ENCODE measurements around the gene GXYLT2. TPM values are rescaled to one million over a fixed set of nuclear protein-coding genes. Genes with fewer than 3 reads are reported as not detected.

GXYLT2 gene
- total RNA-seq, 4 donors from 2014 or later, result 0.72 to 6.8 (median 2.3) TPM

GRCh38 chr3:72977060-72977808 lies 89.4 kb downstream of the GXYLT2 start:
- intact Hi-C loops (cut with DNase I; ENCODE audit: low total_unique reads), result no loop called here
- DNase-seq (ENCODE audit: low spot score in 2 of 2), result no peak
- 81% methylated on average over 5 of the region's 5 CpGs for WGBS, 2 donors
- H3K4me3 ChIP-seq (ENCODE audit: low read depth, poor library complexity, severe bottlenecking), result no peak overlapping the region
- TF ChIP-seq CTCF (IDR thresholded peaks at IDR 0.05) (no peak), POLR2A (IDR thresholded peaks at IDR 0.05) (no peak)

DNA sequence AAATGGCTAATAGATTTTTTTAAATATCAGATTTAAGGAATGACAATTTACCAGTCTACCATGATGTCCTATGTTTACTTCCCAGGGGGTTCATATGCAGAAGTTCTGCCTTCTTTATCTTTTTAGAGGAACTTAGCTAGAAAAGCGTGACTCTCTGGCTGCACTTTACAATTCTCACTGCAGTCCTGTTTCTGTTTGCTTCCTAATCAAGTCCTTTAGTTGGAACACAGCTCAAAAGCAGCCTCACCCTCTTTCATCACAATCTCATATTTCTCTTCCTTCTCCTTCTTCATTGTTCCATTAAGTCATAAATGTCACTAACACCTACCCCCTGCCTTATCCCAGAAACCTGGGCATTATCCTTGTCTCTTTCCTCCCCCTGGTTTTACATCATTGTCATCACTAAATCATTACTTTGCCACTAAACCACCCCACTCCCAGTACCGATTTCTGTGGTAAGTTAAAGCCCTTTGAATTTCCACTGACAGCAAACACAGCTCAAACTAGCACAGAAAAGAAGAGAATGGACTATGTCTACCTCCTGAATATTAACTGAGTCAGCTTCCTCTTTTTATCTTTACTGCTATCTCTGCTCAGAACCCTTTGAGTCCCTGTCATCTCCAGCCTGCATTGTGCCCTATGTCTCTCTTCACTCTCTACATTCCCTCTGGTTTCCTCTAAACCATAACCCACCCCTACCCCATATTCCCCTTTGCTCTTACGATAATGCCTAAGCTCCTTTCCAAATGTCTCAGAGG lies 94.9 kb downstream of the GXYLT2 start:
- no peak for DNase-seq (ENCODE audit: low spot score in 2 of 2)
- TF ChIP-seq POLR2A (IDR thresholded peaks at IDR 0.05) (no peak), CTCF (IDR thresholded peaks at IDR 0.05) (no peak)
- 81 to 83% methylated on average over 3 of the region's 3 CpGs for WGBS, 2 donors
- H3K4me3 ChIP-seq (ENCODE audit: low read depth, poor library complexity, severe bottlenecking), result no peak overlapping the region
- intact Hi-C loops (cut with DNase I; ENCODE audit: low total_unique reads), result no loop called here

DNA sequence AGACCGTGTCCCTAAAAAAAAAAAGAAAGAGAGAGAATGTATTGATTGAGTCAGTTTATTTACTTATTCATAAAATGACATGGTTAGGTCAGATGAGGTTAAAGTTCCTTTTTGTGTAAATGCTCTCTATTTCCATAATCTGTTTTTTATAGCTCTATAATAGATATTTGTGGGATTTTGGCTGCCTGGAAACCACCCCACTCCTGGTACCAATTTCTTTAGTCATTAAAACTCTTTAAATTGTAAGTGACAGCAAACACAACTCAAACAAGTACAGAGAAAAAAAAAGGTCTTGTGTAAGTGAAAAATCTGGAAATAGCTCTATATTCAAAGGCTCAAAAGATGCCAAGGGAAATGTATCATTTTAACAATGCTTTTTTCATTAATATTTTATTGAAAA lies 97.7 kb downstream of the GXYLT2 start:
- WGBS, 2 donors, result 70 to 91% methylated on average over 1 of the region's 1 CpG
- no peak for DNase-seq (ENCODE audit: low spot score in 2 of 2)
- intact Hi-C loops (cut with DNase I; ENCODE audit: low total_unique reads), result no loop called here

DNA sequence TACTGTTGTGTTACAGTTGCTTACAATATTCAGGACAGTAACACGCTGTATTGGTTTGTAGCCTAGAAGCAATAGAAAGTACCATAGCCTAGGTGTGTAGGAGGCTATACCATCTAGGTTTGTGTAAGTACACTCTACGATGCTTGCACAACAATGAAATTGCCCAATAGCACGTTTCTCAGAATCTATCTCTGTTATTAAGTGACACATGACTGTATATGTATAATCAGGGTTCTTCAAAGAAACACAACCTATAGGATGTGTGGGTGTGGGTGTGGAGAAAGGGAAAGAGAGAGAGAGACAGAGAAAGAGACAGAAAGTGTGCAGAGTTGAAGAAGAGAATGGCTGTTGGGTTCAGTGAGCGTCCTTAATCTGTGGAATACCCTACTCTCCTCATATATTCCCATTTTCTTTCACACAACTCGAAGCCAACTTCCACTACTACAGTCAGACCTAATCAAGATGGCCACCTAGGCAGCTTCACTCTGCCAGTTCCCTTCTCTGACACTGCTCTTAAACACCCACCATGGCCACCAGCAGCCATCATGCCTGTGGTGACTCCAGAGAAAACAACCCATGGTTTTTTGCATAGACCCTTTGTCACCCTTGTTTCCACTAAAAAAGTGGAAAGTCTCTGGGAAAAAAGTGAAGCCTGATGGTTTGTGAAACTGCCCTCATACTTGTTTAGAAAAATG lies 103.0 kb downstream of the GXYLT2 start:
- TF ChIP-seq CTCF (IDR thresholded peaks at IDR 0.05), result no peak
- no peak for TF ChIP-seq POLR2A (IDR thresholded peaks at IDR 0.05)
- no peak for DNase-seq (ENCODE audit: low spot score in 2 of 2)
- intact Hi-C loops (cut with DNase I; ENCODE audit: low total_unique reads), result no loop called here
- WGBS, 2 donors, result 76 to 85% methylated on average over 5 of the region's 5 CpGs
- H3K4me3 ChIP-seq (ENCODE audit: low read depth, poor library complexity, severe bottlenecking), result no peak overlapping the region

More for the DNA sequence above, 97.7 kb downstream of the GXYLT2 start:
- H3K4me3 ChIP-seq (ENCODE audit: low read depth, poor library complexity, severe bottlenecking), result no peak overlapping the region
- no peak for TF ChIP-seq CTCF (IDR thresholded peaks at IDR 0.05)
- TF ChIP-seq POLR2A (IDR thresholded peaks at IDR 0.05), result no peak

DNA sequence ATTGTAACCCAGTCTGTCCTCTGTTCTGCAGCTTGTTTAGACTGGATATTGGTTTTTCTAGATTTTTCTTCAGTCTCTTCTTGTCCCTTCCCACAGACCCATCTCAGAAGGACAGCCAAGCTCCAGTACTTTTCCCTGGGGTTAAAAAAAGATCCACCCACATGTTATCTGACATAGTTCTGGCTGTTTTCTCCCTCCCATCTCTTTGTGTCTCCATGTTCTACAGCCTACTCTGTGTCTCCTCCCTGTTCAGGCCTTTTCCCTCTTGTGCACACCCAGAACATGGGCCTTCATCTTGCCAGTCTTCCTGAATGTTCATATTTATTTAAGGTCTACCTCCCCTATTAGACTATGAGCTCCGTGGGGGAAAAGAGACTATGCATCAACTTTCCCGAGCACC lies 103.7 kb downstream of the GXYLT2 start:
- 82 to 90% methylated on average over 2 of the region's 2 CpGs for WGBS, 2 donors
- intact Hi-C loops (cut with DNase I; ENCODE audit: low total_unique reads), result no loop called here
- no peak for TF ChIP-seq POLR2A (IDR thresholded peaks at IDR 0.05)
- no peak for TF ChIP-seq CTCF (IDR thresholded peaks at IDR 0.05)
- DNase-seq (ENCODE audit: low spot score in 2 of 2), result no peak
- no peak overlapping the region for H3K4me3 ChIP-seq (ENCODE audit: low read depth, poor library complexity, severe bottlenecking)

All from lower leg skin (tissue), 4 donors.